DOHH2 (cell line): ENCODE measurements around the gene MRPL18.

ENCODE experiments used
- H3F3A ChIP-seq: fragments of 200-600 bp; sonication (generic), shearing (Covaris generic); 2 replicates; pipeline ENCODE4 v1.6.0; 2016; ENCODE audit warnings: antibody characterized with exemption, mild to moderate bottlenecking; ENCODE audit not compliant: control insufficient read depth, insufficient read depth
- H3K27ac ChIP-seq: fragments of 200-600 bp; sonication (generic); 2 replicates; pipeline ENCODE4 v1.5.1; 2014; ENCODE audit warnings: low read depth, mild to moderate bottlenecking, low read length, moderate library complexity
- H3K27me3 ChIP-seq: fragments of 200-600 bp; sonication (generic); 2 replicates; pipeline ENCODE4 v1.6.1; 2014; ENCODE audit warnings: mild to moderate bottlenecking, low read length, mixed read lengths; ENCODE audit not compliant: control insufficient read depth
- H3K36me3 ChIP-seq: fragments of 200-600 bp; sonication (generic); 2 replicates; pipeline ENCODE4 v1.6.1; 2014; ENCODE audit warnings: mild to moderate bottlenecking, low read length, moderate library complexity, mixed read lengths; ENCODE audit not compliant: control insufficient read depth
- H3K4me1 ChIP-seq: fragments of 200-600 bp; sonication (generic); 2 replicates; pipeline ENCODE4 v1.6.1; 2014; ENCODE audit warnings: mild to moderate bottlenecking, low read length, mixed read lengths; ENCODE audit not compliant: control insufficient read depth
- H3K4me2 ChIP-seq: fragments of 200-600 bp; sonication (generic); 2 replicates; pipeline ENCODE4 v1.6.0; 2014; ENCODE audit warnings: mild to moderate bottlenecking, low read length, moderate library complexity
- H3K4me3 ChIP-seq: fragments of 200-600 bp; sonication (generic); 2 replicates; pipeline ENCODE4 v1.5.1; 2014; ENCODE audit warnings: mild to moderate bottlenecking, low read length, mixed read lengths
- H3K79me2 ChIP-seq: fragments of 200-600 bp; sonication (generic); 2 replicates; pipeline ENCODE4 v1.6.1; 2014; ENCODE audit warnings: mild to moderate bottlenecking, low read length, mixed read lengths; ENCODE audit not compliant: control insufficient read depth
- H3K9me2 ChIP-seq: fragments of 200-600 bp; sonication (generic); replicated peaks from 2 replicates; pipeline ENCODE4 v1.6.1; 2014; ENCODE audit warnings: mild to moderate bottlenecking, low read length, mixed read lengths; ENCODE audit not compliant: control insufficient read depth
- H3K9me3 ChIP-seq: fragments of 200-600 bp; sonication (generic); 2 replicates; pipeline ENCODE4 v1.6.1; 2014; ENCODE audit warnings: antibody characterized with exemption, low read length, mixed read lengths; ENCODE audit not compliant: control insufficient read depth, insufficient read depth
- H4K20me1 ChIP-seq: fragments of 200-600 bp; sonication (generic); 2 replicates; pipeline ENCODE4 v1.6.0; 2014; ENCODE audit warnings: low read depth, mild to moderate bottlenecking, antibody characterized with exemption, low read length, moderate library complexity; ENCODE audit not compliant: control insufficient read depth, insufficient read depth
- CTCF ChIP-seq: fragments of 200-600 bp; sonication (generic); IDR thresholded peaks from one replicate; pipeline ENCODE4 v1.5.1; 2014; ENCODE audit warnings: antibody characterized with exemption, mild to moderate bottlenecking, low read depth, low read length; ENCODE audit not compliant: poor library complexity, severe bottlenecking
- EZH2phosphoT487 ChIP-seq: fragments of 200-600 bp; sonication (generic); IDR thresholded peaks from 2 replicates; pipeline ENCODE4 v1.6.1; 2017; ENCODE audit warnings: borderline replicate concordance, mild to moderate bottlenecking, antibody characterized with exemption, low read length, moderate library complexity, mixed read lengths

Gene MRPL18

GRCh38 chr6:159769470-159769869 is 20.8 kb upstream of the MRPL18 start:
- Histone ChIP-seq H3K27me3 (no peaks in the 10 kb centered on the region), H3K4me2 (no peak overlapping the region), H3F3A (peaks cover 2% of the 10 kb centered on the region; the same call in 1 of the 2 replicates), H3K27ac (no peak overlapping the region), H3K4me3 (no peak overlapping the region), H3K9me3 (no peaks in the 10 kb centered on the region), H3K36me3 (peaks cover 89% of the 10 kb centered on the region), H3K9me2 (no peaks in the 10 kb centered on the region), H3K79me2 (peaks cover 15% of the 10 kb centered on the region), H4K20me1 (no peaks in the 10 kb centered on the region), H3K4me1 (peaks cover 5% of the 10 kb centered on the region; the same call in 1 of the 2 replicates)
- no peak for TF ChIP-seq CTCF
- no peak for TF ChIP-seq EZH2phosphoT487

GRCh38 chr6:159772196-159772595 is 18.1 kb upstream of the MRPL18 start:
- no peaks in the 10 kb centered on the region for H3K4me1 ChIP-seq
- H4K20me1 ChIP-seq: no peaks in the 10 kb centered on the region
- no peaks in the 10 kb centered on the region for H3K9me3 ChIP-seq
- H3K79me2 ChIP-seq: no peaks in the 10 kb centered on the region
- no peak for TF ChIP-seq EZH2phosphoT487
- no peak for TF ChIP-seq CTCF
- H3K27ac ChIP-seq: no peak overlapping the region
- H3F3A ChIP-seq: peaks cover 27% of the 10 kb centered on the region
- H3K9me2 ChIP-seq: no peaks in the 10 kb centered on the region
- H3K27me3 ChIP-seq: no peaks in the 10 kb centered on the region
- H3K4me3 ChIP-seq: no peak overlapping the region
- peaks cover 89% of the 10 kb centered on the region for H3K36me3 ChIP-seq
- no peak overlapping the region for H3K4me2 ChIP-seq

GRCh38 chr6:159777240-159777904 is 12.9 kb upstream of the MRPL18 start:
- H3K9me3 ChIP-seq: no peaks in the 10 kb centered on the region
- peaks cover 10% of the 10 kb centered on the region; the same call in 1 of the 2 replicates for H4K20me1 ChIP-seq
- H3K36me3 ChIP-seq: peaks cover 95% of the 10 kb centered on the region
- TF ChIP-seq EZH2phosphoT487: no peak
- TF ChIP-seq CTCF: no peak
- H3F3A ChIP-seq: peaks cover 75% of the 10 kb centered on the region
- no peak overlapping the region for H3K4me3 ChIP-seq
- H3K79me2 ChIP-seq: peaks cover 13% of the 10 kb centered on the region
- no peak overlapping the region for H3K27ac ChIP-seq
- H3K4me2 ChIP-seq: no peak overlapping the region
- H3K9me2 ChIP-seq: no peaks in the 10 kb centered on the region
- H3K27me3 ChIP-seq: no peaks in the 10 kb centered on the region
- no peaks in the 10 kb centered on the region for H3K4me1 ChIP-seq
